Left cardiac atrium (tissue), 4 donors: Measurements from ENCODE around the gene RBM47. TPM values are rescaled to one million over a fixed set of nuclear protein-coding genes. Genes with fewer than 3 reads are reported as not detected.

Experiments used
- ATAC-seq, 2 donors: fragments of 200-7000 bp; cut with Tn5 transposase; one replicate each; pipeline ENCODE4 v1.9.1; 2020; ENCODE audit warnings: mild to moderate bottlenecking in 2 of 2, moderate library complexity in 2 of 2
- DNase-seq: peaks from one replicate; pipeline ENCODE4 v3.0.0-alpha.2; 2020
- intact Hi-C, 2 donors: fragments of 100-400 bp; cut with DNase I; formaldehyde crosslinking; loops; one replicate each; pipeline versions ENCODE4 v1.14.1 to v1.15.1; 2022 to 2023
- total RNA-seq, 2 donors: library from RNA; stranded (reverse); fragmentation: NEBNext Ultra II Directional; extraction: Animal tissue kit (Norgen Biotek cat#: 25700); gene quantifications; one replicate each; pipeline ENCODE4 v1.2.1, GENCODE V29; 2021
- donor health status: DM: no; HTN: yes; CAD: no.
- donor health status: DM: no; HTN: yes; CAD: no; lungs with severe emphysema.
- donor health status: DM: yes; HTN: yes; CAD: no.
- donor health status: Dilated cardiomyopathy.

Gene RBM47
- total RNA-seq, 2 donors from 2014 or later = 9.6 to 10.8 TPM

GRCh38 chr4:40515398-40516293 is 114.0 kb downstream of the RBM47 start:
- peak; percentile 80 to 94 for ATAC-seq
- peak; percentile 50 for DNase-seq
- intact Hi-C loops = no loop called here

- DNase-seq = no peak
- ATAC-seq = peak in 1 of 2 donors; percentile 44
- intact Hi-C loops = no loop called here
These were observed 114.6 kb downstream of the RBM47 start for GRCh38 chr4:40515037-40515397.

GRCh38 chr4:40514497-40514951 is 115.1 kb downstream of the RBM47 start:
- intact Hi-C loops = no loop called here
- DNase-seq (no peak), ATAC-seq (peak in 1 of 2 donors; percentile 22)

- no peak for DNase-seq
- ATAC-seq = no peak
- intact Hi-C loops = no loop called here
These were observed 118.5 kb downstream of the RBM47 start for GRCh38 chr4:40511036-40511614.

- DNase-seq (no peak), ATAC-seq (no peak)
- intact Hi-C loops = no loop called here
These were observed 121.7 kb downstream of the RBM47 start for GRCh38 chr4:40507977-40508376.

- DNase-seq (no peak), ATAC-seq (no peak)
- intact Hi-C loops = no loop called here
These were observed 123.2 kb downstream of the RBM47 start for GRCh38 chr4:40506492-40506891.

DNA sequence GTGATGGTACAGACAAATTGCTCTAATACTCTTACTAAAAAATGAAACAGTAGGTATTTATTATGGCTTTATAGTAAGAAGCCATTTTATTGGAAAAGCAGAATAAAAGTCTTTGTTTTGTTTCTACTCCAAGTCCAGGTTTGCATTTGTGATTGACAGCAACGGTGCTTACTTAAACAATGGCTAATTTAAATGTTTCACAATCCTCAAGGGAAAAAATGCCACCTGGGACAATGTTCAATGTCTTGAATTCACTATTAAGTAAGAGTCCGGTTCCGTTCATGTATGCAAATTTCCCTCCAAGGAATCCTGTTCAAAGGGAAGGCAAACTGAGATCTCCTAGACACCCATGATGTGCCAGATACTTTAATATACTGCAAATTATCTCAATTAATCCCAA is 123.6 kb downstream of the RBM47 start:
- no peak for DNase-seq
- intact Hi-C loops = no loop called here
- ATAC-seq = no peak

- peak in 1 of 2 donors; percentile 23 for ATAC-seq
- DNase-seq = no peak
- intact Hi-C loops = no loop called here
These were observed 126.7 kb downstream of the RBM47 start for GRCh38 chr4:40502934-40503333.

- ATAC-seq = peak in 1 of 2 donors; percentile 54
- no peak for DNase-seq
- intact Hi-C loops = no loop called here
These were observed 127.4 kb downstream of the RBM47 start for GRCh38 chr4:40502220-40502619.

DNA sequence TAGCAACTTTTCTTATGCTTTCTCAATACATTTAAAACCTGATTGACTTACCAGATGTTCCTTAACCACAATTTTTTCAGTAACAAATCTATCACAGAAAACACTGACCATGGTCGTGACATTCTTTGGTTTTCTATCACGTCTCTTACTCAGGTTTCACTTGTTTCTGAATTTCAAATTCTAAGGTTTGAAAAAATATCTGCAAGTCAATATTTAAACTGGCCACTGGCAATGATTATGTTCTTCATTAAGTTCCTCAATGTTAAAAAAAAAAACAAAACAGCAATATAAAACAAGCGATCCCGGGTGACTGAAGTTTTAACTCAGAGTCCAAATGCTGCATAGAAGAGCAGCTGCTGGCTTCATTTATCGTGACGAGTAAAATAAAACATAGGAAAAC is 128.9 kb downstream of the RBM47 start:
- ATAC-seq (no peak), DNase-seq (no peak)
- intact Hi-C loops = no loop called here

DNA sequence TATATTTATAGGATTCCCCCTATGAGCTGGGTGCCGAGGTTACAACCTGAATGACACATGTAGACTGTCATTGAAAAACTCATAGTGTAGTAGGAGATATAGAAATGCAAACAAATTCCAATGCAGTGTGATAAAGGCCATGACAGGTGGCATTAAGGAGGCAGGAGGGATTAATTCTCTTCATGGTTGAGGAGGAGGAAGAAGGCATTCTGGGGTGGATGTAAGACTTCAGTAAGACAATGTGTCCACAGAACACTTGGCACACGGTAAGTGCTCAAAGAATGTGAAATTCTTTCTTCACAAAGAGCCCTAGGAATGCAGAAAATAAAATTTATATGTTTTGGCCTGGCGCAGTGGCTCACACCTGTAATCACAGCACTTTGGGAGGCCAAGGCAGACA is 136.5 kb downstream of the RBM47 start:
- intact Hi-C loops = no loop called here
- DNase-seq (no peak), ATAC-seq (no peak)

DNA sequence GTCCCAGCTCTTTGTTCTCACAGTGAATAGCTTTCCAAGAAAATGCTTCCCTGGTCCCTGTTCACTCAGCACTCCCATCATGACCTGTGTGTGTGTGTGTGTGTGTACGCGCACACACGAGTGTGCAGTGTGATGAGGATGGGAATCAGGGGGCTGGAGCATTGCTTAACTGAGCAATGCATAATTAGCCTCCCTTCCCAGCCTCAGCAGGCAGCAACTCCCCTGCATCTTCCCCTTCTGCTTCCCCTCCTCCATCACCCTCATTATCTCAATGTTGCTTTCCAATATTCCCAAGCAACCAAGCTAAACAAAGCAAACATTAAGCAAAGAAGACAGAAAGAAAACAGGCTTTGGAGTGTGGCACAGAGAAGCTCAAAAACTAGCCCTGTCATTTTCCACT is 137.0 kb downstream of the RBM47 start:
- intact Hi-C loops = no loop called here
- ATAC-seq = peak in 1 of 2 donors; percentile 68
- no peak for DNase-seq

DNA sequence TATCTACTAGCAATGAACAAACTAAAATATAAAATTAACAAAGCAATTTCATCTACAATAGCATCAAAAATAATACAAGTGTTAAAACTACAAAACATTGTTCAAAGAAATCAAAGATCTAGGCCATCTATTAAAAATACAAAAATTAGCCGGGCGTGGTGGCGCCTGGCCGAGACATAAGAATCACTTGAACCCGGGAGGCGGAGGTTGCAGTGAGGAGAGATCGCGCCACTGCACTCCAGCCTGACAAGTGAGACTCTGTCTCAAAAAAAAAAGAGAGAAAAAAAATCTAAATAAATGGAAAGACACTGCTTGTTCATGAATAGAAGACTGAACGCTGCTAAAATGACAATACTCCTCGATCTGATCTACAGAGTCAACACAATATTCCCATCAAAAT is 139.2 kb downstream of the RBM47 start:
- no peak for DNase-seq
- intact Hi-C loops = no loop called here
- ATAC-seq = no peak

DNA sequence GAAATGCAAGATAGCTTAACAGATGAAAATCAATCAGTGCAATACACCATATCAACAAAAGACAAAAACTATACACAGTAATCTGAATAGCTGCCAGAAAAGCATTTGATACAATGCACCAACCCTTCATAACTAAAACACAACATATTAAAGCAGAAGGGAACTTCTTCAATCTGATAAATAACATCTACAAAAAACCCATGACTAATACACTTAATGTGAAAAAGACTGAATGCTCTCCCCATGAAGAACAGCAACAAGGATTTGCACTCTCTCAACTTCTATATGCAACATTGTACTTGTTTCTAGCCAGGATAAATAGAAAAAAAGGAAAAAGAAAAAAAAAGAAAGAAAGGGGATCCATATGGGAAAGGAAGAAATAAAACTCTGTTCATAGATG is 139.7 kb downstream of the RBM47 start:
- no peak for DNase-seq
- ATAC-seq = no peak
- intact Hi-C loops = no loop called here

GRCh38 chr4:40486534-40486933 is 143.1 kb downstream of the RBM47 start:
- DNase-seq (no peak), ATAC-seq (peak in 1 of 2 donors; percentile 73)
- intact Hi-C loops = no loop called here

- intact Hi-C loops = no loop called here
- DNase-seq (no peak), ATAC-seq (no peak)
These were observed 145.1 kb downstream of the RBM47 start for GRCh38 chr4:40484346-40485090.

- intact Hi-C loops = no loop called here
- ATAC-seq (no peak), DNase-seq (no peak)
These were observed 146.5 kb downstream of the RBM47 start for GRCh38 chr4:40482985-40483647.

DNA sequence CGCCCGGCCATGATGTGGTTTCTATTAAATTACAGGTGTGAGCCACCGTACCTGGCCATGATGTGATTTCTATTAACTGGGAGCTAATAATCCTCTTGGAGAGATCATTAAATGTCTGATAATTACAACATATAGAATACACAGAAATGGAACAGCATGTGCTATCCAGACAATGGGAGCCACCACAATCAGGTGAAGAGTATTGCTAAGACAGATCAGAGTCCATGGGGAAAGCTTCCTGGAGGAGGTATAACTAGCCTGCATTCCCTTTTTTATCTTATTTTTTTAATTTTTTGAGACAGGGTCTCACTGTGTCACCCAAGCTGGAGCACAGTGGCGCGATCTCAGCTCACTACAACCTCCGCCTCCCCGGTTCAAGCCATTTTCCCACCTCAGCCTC is 147.7 kb downstream of the RBM47 start:
- ATAC-seq (no peak), DNase-seq (no peak)
- intact Hi-C loops = no loop called here

DNA sequence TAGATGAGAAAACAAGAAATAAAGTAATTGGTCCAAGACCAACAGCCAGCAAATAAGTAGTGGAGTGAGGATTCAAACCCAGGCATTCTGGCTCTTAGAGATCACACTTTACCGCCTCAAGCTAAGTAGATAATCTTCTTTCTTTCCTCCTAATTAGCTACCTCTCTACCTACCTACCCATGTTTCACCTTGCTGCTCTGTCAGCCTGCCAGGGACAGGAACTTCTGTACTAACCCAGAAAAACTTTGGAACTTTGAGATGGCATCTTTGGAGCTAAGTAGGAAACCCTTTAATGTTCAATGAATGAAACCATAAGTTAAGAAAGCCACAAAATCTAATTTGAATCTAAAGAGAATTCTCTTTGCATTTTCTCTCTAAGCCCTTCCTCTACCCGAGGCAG is 149.4 kb downstream of the RBM47 start:
- intact Hi-C loops = no loop called here
- ATAC-seq = no peak

GRCh38 chr4:40479378-40479777 is 150.3 kb downstream of the RBM47 start:
- DNase-seq (no peak), ATAC-seq (no peak)
- intact Hi-C loops = no loop called here

More for the DNA sequence above, 149.4 kb downstream of the RBM47 start:
- DNase-seq = no peak
